Measurements from ENCODE around the gene ABLIM3. TPM values are rescaled to one million over a fixed set of nuclear protein-coding genes. Genes with fewer than 3 reads are reported as not detected.

Gene ABLIM3
- total RNA-seq, 4 donors from 2014 or later: 1.6 to 26.4 (median 5.7) TPM

DNA sequence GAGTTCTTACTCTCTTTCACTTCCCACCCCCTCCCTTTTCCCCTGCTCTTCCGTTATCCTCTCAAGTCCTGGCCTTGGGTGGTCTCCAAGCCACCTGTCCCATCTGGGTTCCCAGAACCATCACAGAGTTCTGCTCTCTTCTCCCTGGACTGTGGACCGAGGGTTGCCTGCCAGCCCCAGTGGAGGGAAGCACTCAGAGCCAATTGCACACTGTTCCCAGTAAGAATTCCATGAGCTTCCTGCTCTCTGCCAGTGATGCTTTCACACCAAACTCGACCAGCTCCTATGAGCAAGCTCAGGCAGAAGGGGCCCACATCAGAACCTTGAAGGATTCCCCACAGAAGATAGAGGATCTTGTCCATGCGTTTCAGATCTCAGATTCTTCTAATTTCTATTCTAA is 110.3 kb downstream of the ABLIM3 start:
- DNase-seq: no peak
- Histone ChIP-seq H3K4me1 (no peaks in the 10 kb centered on the region), H3K27me3 (no peaks in the 10 kb centered on the region), H3K4me3 (no peak overlapping the region), H3K9me3 (no peaks in the 10 kb centered on the region), H3K36me3 (peaks cover 0 to 5% (median 0%) of the 10 kb centered on the region in 3 donors), H3K27ac (no peak overlapping the region)
- TF ChIP-seq POLR2A (IDR thresholded peaks at IDR 0.05): no peak
- TF ChIP-seq, protein P1, sequence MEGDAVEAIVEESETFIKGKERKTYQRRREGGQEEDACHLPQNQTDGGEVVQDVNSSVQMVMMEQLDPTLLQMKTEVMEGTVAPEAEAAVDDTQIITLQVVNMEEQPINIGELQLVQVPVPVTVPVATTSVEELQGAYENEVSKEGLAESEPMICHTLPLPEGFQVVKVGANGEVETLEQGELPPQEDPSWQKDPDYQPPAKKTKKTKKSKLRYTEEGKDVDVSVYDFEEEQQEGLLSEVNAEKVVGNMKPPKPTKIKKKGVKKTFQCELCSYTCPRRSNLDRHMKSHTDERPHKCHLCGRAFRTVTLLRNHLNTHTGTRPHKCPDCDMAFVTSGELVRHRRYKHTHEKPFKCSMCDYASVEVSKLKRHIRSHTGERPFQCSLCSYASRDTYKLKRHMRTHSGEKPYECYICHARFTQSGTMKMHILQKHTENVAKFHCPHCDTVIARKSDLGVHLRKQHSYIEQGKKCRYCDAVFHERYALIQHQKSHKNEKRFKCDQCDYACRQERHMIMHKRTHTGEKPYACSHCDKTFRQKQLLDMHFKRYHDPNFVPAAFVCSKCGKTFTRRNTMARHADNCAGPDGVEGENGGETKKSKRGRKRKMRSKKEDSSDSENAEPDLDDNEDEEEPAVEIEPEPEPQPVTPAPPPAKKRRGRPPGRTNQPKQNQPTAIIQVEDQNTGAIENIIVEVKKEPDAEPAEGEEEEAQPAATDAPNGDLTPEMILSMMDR (IDR thresholded peaks at IDR 0.05): no peak

DNA sequence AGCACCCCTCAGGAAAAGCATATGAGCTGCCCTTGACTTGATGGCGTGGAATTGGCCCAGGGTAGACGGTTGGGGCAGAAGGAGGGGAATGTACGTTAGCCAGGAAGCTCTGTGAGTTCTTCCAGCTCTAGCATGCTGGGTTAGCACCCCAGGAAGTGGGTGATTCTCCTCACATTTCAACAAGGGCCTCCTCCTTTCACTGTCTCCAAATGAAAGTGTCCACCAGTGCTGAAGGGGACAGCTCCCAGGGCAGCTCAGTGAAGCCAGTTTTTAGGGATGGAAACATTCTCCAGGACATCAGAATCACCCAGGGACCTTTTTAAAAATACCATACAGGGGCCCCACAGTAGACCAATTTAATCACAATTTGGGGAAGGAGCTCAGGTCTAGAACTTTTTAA is 113.2 kb downstream of the ABLIM3 start:
- Histone ChIP-seq H3K9me3 (no peaks in the 10 kb centered on the region), H3K27me3 (no peaks in the 10 kb centered on the region), H3K4me3 (no peak overlapping the region), H3K36me3 (no peaks in the 10 kb centered on the region), H3K4me1 (no peaks in the 10 kb centered on the region), H3K27ac (no peak overlapping the region)
- no peak for TF ChIP-seq POLR2A (IDR thresholded peaks at IDR 0.05)
- TF ChIP-seq, protein P1 (IDR thresholded peaks at IDR 0.05): no peak
- no peak for DNase-seq

GRCh38 chr5:149256451-149256850 is 115.2 kb downstream of the ABLIM3 start:
- H3K27ac ChIP-seq: no peak overlapping the region
- H3K4me1 ChIP-seq: no peaks in the 10 kb centered on the region
- DNase-seq: no peak
- no peaks in the 10 kb centered on the region for H3K27me3 ChIP-seq
- H3K9me3 ChIP-seq: no peaks in the 10 kb centered on the region
- H3K4me3 ChIP-seq: no peak overlapping the region
- TF ChIP-seq, protein P1 (IDR thresholded peaks at IDR 0.05): no peak
- TF ChIP-seq POLR2A (IDR thresholded peaks at IDR 0.05): no peak
- H3K36me3 ChIP-seq: no peaks in the 10 kb centered on the region

GRCh38 chr5:149257131-149257530 is 115.8 kb downstream of the ABLIM3 start:
- Histone ChIP-seq H3K4me3 (no peak overlapping the region), H3K27me3 (no peaks in the 10 kb centered on the region), H3K9me3 (no peaks in the 10 kb centered on the region), H3K27ac (no peak overlapping the region), H3K4me1 (no peaks in the 10 kb centered on the region), H3K36me3 (no peaks in the 10 kb centered on the region)
- DNase-seq: no peak
- TF ChIP-seq, protein P1 (IDR thresholded peaks at IDR 0.05): no peak
- no peak for TF ChIP-seq POLR2A (IDR thresholded peaks at IDR 0.05)

DNA sequence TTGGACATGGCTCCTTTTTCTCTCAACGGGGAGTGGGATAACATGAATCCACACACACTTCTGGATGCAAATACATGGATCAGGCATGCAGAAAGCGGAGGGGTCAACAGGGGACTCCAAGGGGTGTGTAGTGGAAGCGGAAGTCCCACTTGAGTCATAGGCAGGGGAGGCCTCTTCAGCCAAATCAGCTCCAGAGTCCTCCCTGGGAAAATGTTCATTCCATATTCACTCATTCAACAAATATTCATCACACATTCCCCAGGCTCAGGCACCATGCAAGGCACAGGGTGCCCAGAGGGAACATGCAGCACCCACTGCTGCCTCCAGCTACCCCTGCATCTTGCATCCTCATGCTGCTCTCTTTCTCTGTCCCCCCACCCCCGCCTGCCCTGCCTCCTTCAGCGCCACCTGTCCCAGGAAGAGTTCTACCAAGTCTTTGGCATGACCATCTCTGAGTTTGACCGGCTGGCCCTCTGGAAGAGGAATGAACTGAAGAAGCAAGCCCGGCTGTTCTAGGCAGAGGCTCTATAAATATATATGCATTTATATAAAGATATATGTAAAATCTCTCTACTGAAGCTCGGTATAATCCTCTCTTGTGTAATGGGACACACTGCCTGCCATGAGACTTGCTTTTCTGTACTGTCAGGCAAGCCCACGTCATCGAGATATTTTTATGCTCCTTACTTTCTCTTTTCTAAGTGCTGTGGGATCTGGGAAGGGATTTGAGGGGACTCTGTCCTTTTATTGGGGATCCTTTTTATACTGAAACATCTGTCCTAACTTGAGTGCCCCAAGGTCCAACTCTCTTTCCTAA is 116.8 kb downstream of the ABLIM3 start:
- Histone ChIP-seq H3K27ac (no peak overlapping the region), H3K9me3 (no peaks in the 10 kb centered on the region), H3K36me3 (no peaks in the 10 kb centered on the region), H3K4me3 (no peak overlapping the region), H3K27me3 (no peaks in the 10 kb centered on the region), H3K4me1 (no peaks in the 10 kb centered on the region)
- no peak for DNase-seq
- TF ChIP-seq, protein P1 (IDR thresholded peaks at IDR 0.05): no peak
- no peak for TF ChIP-seq POLR2A (IDR thresholded peaks at IDR 0.05)

Data from Peyer's patch (tissue), 4 donors.